ENCODE measurements around the gene PIBF1. TPM values are rescaled to one million over a fixed set of nuclear protein-coding genes. Genes with fewer than 3 reads are reported as not detected.
"Not testable (repeated sequence)": the region's sequence is repeated elsewhere in the genome, so short reads cannot be mapped to it uniquely, and the experiment has no call there.

The PIBF1 gene
- total and polyA plus RNA-seq, 5 donors: 10.5 to 17.7 (median 12.4) TPM

DNA sequence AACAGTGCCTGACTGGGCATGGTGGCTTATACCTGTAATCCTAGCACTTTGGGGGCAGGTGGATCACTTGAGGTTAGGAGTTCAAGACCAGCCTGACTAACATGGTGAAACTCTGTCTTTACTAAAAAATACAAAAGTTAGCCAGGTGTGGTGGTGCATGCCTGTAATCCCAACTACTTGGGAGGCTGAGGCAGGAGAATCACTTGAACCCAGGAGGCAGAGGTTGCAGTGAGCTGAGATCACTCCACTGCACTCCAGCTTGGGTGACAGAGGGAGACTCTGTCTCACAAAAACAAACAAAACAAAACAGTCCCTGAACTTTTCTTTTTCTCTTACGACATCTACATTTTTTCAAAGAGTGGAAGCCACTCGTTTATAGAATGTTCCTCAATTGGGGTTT, 266.7 kb downstream of the PIBF1 start:
- 75% methylated on average over 2 of the region's 2 CpGs for WGBS
- H3K9me3 ChIP-seq (ENCODE audit: control insufficient read depth, low read length); H3K27me3 ChIP-seq (ENCODE audit: control insufficient read depth, insufficient read depth); DNase-seq; H3K4me1 ChIP-seq (ENCODE audit: control insufficient read depth, insufficient read depth, low read length); H3K4me3 ChIP-seq (ENCODE audit: low read length); intact Hi-C loops (cut with DNase I); H3K27ac ChIP-seq (ENCODE audit: low read length); ATAC-seq: not testable (repeated sequence)

DNA sequence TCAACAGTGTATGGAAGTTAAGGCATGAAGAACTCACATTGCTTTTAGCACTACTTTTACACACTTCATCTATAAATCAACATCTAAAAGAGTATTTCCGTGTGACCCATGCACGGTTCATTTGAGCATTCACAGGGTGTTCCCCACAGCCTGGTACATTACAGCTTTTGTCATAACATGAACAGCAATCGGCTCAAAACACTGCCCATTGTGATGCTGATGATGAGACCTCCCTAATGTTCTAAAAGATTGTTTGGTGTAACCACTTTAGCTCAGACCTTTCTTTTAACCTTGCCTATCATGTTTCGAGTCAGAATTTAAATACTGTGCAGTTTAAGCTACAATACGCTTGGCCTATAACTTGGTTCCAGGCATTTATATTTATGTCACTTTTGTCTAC, 272.8 kb downstream of the PIBF1 start:
- Histone ChIP-seq H3K27ac (ENCODE audit: low read length) (no peak overlapping the region), H3K27me3 (ENCODE audit: control insufficient read depth, insufficient read depth) (no peaks in the 10 kb centered on the region), H3K4me1 (ENCODE audit: control insufficient read depth, insufficient read depth, low read length) (no peaks in the 10 kb centered on the region), H3K4me3 (ENCODE audit: low read length) (no peak overlapping the region), H3K9me3 (ENCODE audit: control insufficient read depth, low read length) (no peaks in the 10 kb centered on the region)
- DNase-seq (no peak), ATAC-seq (no peak)
- WGBS: 68% methylated on average over 5 of the region's 5 CpGs
- intact Hi-C loops (cut with DNase I): no loop called here

DNA sequence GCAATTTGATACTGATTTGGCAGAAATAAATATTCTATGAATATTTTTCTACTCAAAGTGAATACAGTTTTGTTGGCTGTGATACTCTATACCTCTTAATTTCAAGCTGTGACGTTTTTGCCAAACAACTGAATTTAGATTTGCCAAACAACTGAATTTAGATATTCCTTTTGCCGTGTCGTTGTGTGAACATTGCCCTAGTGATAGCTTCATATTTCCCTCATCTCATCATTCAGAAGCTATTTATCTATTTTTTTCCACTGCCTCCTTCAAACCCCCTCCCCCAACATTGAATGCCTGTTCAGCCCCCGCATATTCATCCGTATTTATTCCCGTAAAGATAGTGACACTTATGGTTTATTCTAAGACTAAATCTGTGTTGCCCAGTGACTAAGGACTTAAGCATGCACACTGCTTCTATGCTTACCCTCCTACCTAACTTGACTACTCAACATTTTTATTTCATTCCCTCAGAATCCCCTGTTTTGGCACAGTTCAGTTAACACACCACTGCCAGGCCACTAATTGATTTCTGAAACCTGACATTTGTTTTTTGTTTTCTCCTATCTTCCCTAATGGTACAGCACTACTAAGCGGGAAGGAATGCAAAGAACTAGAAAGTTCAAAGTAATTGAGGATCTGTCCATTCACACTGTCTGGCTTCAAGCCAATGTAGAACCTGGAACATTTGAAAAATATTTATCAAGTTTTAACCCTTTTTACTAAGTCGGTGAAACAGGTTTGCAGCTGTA, 274.1 kb downstream of the PIBF1 start:
- Histone ChIP-seq H3K4me1 (ENCODE audit: control insufficient read depth, insufficient read depth, low read length) (no peaks in the 10 kb centered on the region), H3K27me3 (ENCODE audit: control insufficient read depth, insufficient read depth) (no peaks in the 10 kb centered on the region), H3K4me3 (ENCODE audit: low read length) (no peak overlapping the region), H3K9me3 (ENCODE audit: control insufficient read depth, low read length) (no peaks in the 10 kb centered on the region), H3K27ac (ENCODE audit: low read length) (no peak overlapping the region)
- no peak for DNase-seq
- 65% methylated on average over 8 of the region's 8 CpGs for WGBS
- ATAC-seq: no peak
- intact Hi-C loops (cut with DNase I): no loop called here

DNA sequence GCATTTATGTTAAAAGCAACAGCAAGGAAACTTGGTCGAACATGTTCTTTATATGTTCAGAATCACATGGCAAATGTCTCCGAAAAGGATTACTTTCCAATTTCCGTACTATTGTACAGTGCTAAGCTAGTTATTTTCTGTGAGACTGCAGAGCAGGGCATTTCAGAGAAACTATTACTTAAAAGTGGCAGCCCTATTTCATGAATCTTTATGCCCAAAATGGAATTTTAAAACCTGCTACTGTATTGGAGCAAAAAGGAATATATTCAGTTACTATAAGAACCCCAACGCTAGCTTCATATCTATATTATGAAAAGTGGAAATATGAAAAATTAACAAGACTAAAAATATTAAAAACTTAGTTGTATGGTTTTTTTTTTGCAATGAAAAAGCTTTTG, 274.6 kb downstream of the PIBF1 start:
- no peak overlapping the region for H3K27ac ChIP-seq (ENCODE audit: low read length)
- H3K27me3 ChIP-seq (ENCODE audit: control insufficient read depth, insufficient read depth): no peaks in the 10 kb centered on the region
- no peaks in the 10 kb centered on the region for H3K9me3 ChIP-seq (ENCODE audit: control insufficient read depth, low read length)
- ATAC-seq: no peak
- intact Hi-C loops (cut with DNase I): no loop called here
- H3K4me1 ChIP-seq (ENCODE audit: control insufficient read depth, insufficient read depth, low read length): no peaks in the 10 kb centered on the region
- H3K4me3 ChIP-seq (ENCODE audit: low read length): no peak overlapping the region
- DNase-seq: no peak
- WGBS: 94% methylated on average over 4 of the region's 4 CpGs

DNA sequence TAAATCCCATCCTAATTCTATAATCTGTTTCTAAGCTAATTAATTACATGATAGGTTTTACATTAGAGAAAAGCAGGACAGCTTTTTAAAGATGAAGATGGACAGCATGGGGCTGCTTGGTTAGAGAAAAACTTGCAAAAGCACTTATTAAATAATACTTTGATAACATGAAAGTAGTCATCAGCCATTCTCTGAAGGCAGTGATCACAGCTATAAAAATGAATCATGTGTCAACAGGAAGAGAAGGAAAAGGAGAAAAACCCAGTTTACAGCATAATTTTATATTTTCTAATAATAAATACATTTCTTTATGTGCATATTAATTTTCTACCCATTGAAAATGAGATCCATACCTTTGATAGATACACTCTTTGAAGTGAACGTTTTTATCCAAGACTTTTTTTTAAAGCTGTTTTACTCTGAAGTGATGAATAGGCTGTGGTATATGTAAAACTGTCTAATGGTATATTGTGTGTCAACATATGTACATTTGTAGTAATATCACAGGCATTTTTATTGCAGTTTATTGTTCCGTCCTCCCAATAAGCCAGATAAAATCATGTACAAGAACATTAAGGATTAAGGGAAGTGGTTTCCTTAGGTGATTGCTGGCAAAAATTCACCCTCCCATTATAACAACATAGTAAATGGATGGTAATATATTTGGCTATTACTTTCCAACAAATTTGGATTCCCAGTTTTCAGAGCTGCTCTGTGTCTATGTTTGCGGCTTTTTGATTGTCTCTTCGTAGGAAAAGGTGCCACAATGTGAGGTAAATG, 275.5 kb downstream of the PIBF1 start:
- peak overlapping the region; percentile 74 for H3K4me3 ChIP-seq (ENCODE audit: low read length)
- ATAC-seq: no peak
- H3K27ac ChIP-seq (ENCODE audit: low read length): no peak overlapping the region
- no peaks in the 10 kb centered on the region for H3K4me1 ChIP-seq (ENCODE audit: control insufficient read depth, insufficient read depth, low read length)
- no peaks in the 10 kb centered on the region for H3K9me3 ChIP-seq (ENCODE audit: control insufficient read depth, low read length)
- no peaks in the 10 kb centered on the region for H3K27me3 ChIP-seq (ENCODE audit: control insufficient read depth, insufficient read depth)
- 82% methylated on average over 4 of the region's 4 CpGs for WGBS
- intact Hi-C loops (cut with DNase I): no loop called here
- DNase-seq: no peak

DNA sequence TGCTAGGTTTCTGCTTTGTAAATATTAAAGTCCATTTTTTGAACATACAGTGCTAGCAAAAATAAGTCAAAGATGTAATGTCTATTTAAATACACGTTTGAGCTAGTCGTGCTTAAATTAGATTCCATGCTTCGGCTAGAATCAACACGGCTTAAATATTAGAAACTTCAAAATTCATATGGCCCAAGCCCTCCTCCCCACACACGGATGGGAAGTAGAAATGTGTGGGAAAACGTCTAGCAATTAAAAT, 276.1 kb downstream of the PIBF1 start:
- Histone ChIP-seq H3K4me1 (ENCODE audit: control insufficient read depth, insufficient read depth, low read length) (no peaks in the 10 kb centered on the region), H3K4me3 (ENCODE audit: low read length) (peak overlapping the region; percentile 74), H3K27ac (ENCODE audit: low read length) (no peak overlapping the region), H3K9me3 (ENCODE audit: control insufficient read depth, low read length) (no peaks in the 10 kb centered on the region), H3K27me3 (ENCODE audit: control insufficient read depth, insufficient read depth) (no peaks in the 10 kb centered on the region)
- no peak for ATAC-seq
- no peak for DNase-seq
- intact Hi-C loops (cut with DNase I): no loop called here
- 19% methylated on average over 6 of the region's 6 CpGs for WGBS

DNA sequence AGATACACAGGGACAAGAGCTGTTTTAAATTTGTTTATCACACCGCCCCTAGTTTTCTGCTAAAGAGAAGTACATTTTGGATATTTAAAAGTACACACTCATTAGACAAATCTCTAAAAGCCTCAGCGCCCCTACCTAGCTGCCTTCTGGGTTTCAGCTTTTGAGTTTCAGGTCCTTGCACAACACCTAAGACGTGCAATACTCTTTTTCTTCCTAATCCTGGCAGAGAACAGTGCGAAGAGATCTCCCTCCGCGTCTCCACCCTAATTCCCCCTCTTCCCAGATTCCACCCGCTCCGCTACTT, 276.5 kb downstream of the PIBF1 start:
- intact Hi-C loops (cut with DNase I): no loop called here
- WGBS: 2% methylated on average over 8 of the region's 8 CpGs
- H3K27me3 ChIP-seq (ENCODE audit: control insufficient read depth, insufficient read depth): no peaks in the 10 kb centered on the region
- no peaks in the 10 kb centered on the region for H3K9me3 ChIP-seq (ENCODE audit: control insufficient read depth, low read length)
- DNase-seq (no peak), ATAC-seq (no peak)
- no peaks in the 10 kb centered on the region for H3K4me1 ChIP-seq (ENCODE audit: control insufficient read depth, insufficient read depth, low read length)
- H3K4me3 ChIP-seq (ENCODE audit: low read length): peak overlapping the region; percentile 74
- no peak overlapping the region for H3K27ac ChIP-seq (ENCODE audit: low read length)

DNA sequence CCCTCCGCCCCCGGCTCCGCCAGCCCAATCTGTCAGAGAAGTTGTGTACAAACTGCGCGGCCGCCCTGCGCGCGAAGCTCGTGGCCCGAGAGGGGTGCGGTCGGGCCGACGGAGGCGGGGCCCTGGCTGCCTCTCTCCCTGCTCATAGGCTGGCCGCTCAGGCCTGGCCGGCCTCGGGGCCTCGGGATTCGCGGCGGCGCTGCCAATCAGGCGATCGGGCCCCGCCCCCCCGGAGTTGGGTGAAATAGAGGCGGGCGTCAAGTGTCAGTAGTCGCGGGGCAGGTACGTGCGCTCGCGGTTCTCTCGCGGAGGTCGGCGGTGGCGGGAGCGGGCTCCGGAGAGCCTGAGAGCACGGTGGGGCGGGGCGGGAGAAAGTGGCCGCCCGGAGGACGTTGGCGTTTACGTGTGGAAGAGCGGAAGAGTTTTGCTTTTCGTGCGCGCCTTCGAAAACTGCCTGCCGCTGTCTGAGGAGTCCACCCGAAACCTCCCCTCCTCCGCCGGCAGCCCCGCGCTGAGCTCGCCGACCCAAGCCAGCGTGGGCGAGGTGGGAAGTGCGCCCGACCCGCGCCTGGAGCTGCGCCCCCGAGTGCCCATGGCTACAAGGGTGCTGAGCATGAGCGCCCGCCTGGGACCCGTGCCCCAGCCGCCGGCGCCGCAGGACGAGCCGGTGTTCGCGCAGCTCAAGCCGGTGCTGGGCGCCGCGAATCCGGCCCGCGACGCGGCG, 277.0 kb downstream of the PIBF1 start, which contains the start of gene KLF5:
KLF5 (plus strand) TSS at position 270 of the 724 bp plus-strand sequence; CDS start at position 593, 323 bp downstream.
- under 1% methylated on average over 93 of the region's 93 CpGs for WGBS
- intact Hi-C loops (cut with DNase I): no loop called here
- ATAC-seq (peak; percentile 100), DNase-seq (peak; percentile 95 to 99 (median 98))
- Histone ChIP-seq H3K27ac (ENCODE audit: low read length) (no peak within 1 kb of the TSS), H3K4me1 (ENCODE audit: control insufficient read depth, insufficient read depth, low read length) (no peaks in the 10 kb centered on the region), H3K4me3 (ENCODE audit: low read length) (peak within 1 kb of the TSS; percentile 74), H3K27me3 (ENCODE audit: control insufficient read depth, insufficient read depth) (no peaks in the 10 kb centered on the region), H3K9me3 (ENCODE audit: control insufficient read depth, low read length) (no peaks in the 10 kb centered on the region)

DNA sequence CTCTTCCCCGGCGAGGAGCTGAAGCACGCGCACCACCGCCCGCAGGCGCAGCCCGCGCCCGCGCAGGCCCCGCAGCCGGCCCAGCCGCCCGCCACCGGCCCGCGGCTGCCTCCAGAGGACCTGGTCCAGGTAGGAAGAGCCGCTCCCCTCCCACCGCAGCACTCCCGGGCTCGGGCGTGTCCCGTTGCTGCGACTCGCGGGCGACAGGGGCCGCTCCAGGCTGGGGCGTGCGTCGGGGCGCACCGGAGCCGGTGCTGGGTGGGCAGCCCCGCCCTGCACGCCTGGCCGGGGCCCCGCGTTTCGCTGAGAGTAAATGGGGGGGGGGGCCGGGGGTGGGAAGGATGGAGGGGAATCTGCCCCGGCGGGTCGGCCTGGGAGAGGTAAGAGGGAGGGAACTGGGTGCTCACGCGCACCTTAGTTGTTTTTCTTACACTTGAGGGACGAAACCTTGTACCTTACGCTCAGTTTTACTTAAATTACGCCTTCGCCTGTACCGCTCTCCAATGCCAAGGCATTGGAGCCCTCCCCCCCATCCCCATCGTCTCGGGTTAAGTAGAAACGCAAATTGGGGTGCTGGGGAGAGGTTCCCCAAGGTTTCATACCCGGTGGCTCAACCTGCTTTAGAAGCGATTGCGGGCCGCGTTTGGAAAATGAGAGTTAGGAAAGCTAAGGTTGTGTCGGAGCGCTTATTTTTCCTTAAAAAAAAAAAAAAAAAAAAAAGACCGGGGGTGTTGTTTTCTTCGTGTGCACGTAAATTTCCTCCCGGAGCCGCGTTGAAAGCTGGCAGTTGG, 277.7 kb downstream of the PIBF1 start:
- no peaks in the 10 kb centered on the region for H3K4me1 ChIP-seq (ENCODE audit: control insufficient read depth, insufficient read depth, low read length)
- ATAC-seq: peak; percentile 33 to 47
- H3K27ac ChIP-seq (ENCODE audit: low read length): no peak overlapping the region
- under 1% methylated on average over 67 of the region's 68 CpGs for WGBS
- peak overlapping the region; percentile 74 for H3K4me3 ChIP-seq (ENCODE audit: low read length)
- peak; percentile 30 to 79 (median 73) for DNase-seq
- intact Hi-C loops (cut with DNase I): no loop called here
- H3K27me3 ChIP-seq (ENCODE audit: control insufficient read depth, insufficient read depth): no peaks in the 10 kb centered on the region
- no peaks in the 10 kb centered on the region for H3K9me3 ChIP-seq (ENCODE audit: control insufficient read depth, low read length)

DNA sequence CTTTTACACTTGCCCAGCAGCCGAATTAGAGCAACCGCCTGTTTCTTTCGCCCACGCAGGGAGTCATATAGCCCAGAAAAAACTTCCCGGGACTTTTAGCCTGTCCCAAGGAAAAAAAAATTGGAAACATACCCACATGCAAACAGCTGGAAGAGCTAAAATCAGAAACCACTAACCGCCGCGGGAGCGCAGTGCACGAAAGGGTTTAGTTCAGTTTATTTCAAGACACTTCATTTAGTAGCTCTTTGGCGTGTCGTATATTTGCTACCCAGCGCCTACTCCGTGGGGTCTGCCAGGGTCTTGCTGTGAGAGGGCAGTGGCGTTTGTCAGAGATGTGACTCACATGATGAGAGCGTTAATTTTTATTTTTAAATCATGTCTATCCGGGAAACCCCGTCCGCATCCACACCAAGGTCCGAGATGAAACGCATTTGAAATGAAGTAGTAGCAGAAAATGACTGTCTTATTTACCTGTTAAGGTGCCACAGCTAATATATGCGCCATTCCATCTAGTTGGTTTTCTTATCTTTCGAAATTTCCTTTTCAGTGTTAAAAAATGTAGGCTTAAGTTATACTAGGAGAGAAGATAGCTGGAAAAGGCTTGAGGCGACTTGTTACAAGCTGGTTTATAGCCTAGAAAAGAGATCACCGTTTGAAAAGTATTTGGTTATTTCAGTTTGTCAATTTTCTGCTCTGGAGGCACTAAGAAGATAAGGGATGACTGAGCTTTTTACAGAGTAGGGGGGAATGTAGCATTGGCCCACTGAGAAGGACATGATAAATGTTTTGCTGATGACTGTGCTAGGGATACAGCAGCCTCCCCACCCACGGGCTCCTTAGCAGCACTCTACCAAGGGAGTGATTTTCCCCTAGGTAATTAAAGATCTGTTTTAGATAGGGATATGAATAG, 278.6 kb downstream of the PIBF1 start:
- WGBS: 13% methylated on average over 26 of the region's 26 CpGs
- peak overlapping the region; percentile 74 for H3K4me3 ChIP-seq (ENCODE audit: low read length)
- no peaks in the 10 kb centered on the region for H3K4me1 ChIP-seq (ENCODE audit: control insufficient read depth, insufficient read depth, low read length)
- intact Hi-C loops (cut with DNase I): no loop called here
- peak in 2 of 3 donors; percentile 16 to 54 for DNase-seq
- no peak for ATAC-seq
- H3K27me3 ChIP-seq (ENCODE audit: control insufficient read depth, insufficient read depth): no peaks in the 10 kb centered on the region
- no peaks in the 10 kb centered on the region for H3K9me3 ChIP-seq (ENCODE audit: control insufficient read depth, low read length)
- H3K27ac ChIP-seq (ENCODE audit: low read length): no peak overlapping the region

Data from right cardiac atrium (tissue), 5 donors.